HG03108 (cell line): ENCODE data around the gene NTSR1.

Source experiments
- ATAC-seq: cut with Tn5 transposase; IDR thresholded peaks from one replicate; pipeline ENCODE4 v1.9.1; 2021; ENCODE audit warnings: moderate library complexity; ENCODE audit not compliant: unreplicated experiment

The NTSR1 gene

GRCh38 chr20:62797671-62798532 is 89.3 kb downstream of the NTSR1 start:
- ATAC-seq: no peak

GRCh38 chr20:62799036-62799435 is 90.4 kb downstream of the NTSR1 start:
- ATAC-seq: no peak

- ATAC-seq: no peak
These were observed 90.8 kb downstream of the NTSR1 start for GRCh38 chr20:62799459-62799858.

- ATAC-seq: no peak
These were observed 91.2 kb downstream of the NTSR1 start for GRCh38 chr20:62799873-62800272.

GRCh38 chr20:62800314-62801259 is 92.0 kb downstream of the NTSR1 start:
- ATAC-seq: no peak

GRCh38 chr20:62801284-62802010 is 92.8 kb downstream of the NTSR1 start:
- no peak for ATAC-seq

GRCh38 chr20:62802026-62802712 is 93.5 kb downstream of the NTSR1 start:
- ATAC-seq: no peak

GRCh38 chr20:62804021-62804626 is 95.5 kb downstream of the NTSR1 start:
- no peak for ATAC-seq

- peak; percentile 39 for ATAC-seq
These were observed 96.1 kb downstream of the NTSR1 start, which contains the start of gene OGFR for GRCh38 chr20:62804627-62805154. OGFR (plus strand) TSS chr20:62804835; CDS start chr20:62804860, 25 bp downstream.

- ATAC-seq: no peak
These were observed 96.6 kb downstream of the NTSR1 start for GRCh38 chr20:62805155-62805710.

GRCh38 chr20:62805711-62806382 is 97.2 kb downstream of the NTSR1 start:
- ATAC-seq: no peak

- ATAC-seq: no peak
These were observed 97.9 kb downstream of the NTSR1 start for GRCh38 chr20:62806383-62807050.

- ATAC-seq: no peak
These were observed 99.0 kb downstream of the NTSR1 start for GRCh38 chr20:62807444-62808210.

GRCh38 chr20:62808211-62808865 is 99.7 kb downstream of the NTSR1 start:
- no peak for ATAC-seq

GRCh38 chr20:62809530-62810428 is 101.1 kb downstream of the NTSR1 start:
- no peak for ATAC-seq

GRCh38 chr20:62811320-62811719 is 102.7 kb downstream of the NTSR1 start:
- ATAC-seq: no peak
